ENCODE results near the gene FOCAD. TPM values are rescaled to one million over a fixed set of nuclear protein-coding genes. Genes with fewer than 3 reads are reported as not detected.

FOCAD gene
- total RNA-seq, 1 experiment from 2014 or later = 43.3 TPM

DNA sequence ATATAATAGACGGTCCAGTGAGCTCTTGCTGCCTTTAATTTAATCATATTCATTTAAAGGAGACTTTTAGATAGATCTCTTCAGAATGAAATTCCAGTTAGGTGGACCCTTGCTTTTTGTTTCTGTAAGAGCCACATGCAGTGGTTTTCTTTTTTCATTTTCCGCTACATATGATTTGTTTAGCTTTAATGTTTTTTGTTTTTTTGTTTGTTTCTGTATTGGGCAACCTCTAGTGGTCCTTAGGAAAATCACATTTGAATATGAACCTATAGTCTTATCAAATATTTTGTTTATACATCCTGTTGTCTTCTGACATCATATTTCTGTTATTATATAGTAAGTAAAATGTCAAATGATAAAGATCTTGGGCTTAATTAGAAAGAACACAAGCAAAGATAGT lies 196.6 kb downstream of the FOCAD start:
- Mint-ChIP-seq H3K27ac (no peak overlapping the region), H3K4me3 (no peak overlapping the region), H3K36me3 (ENCODE audit: insufficient read depth in 1 of 3, low read depth in 3 of 3) (peaks cover 0 to 10% (median 4%) of the 10 kb centered on the region in 3 experiments; a peak in 5 of 7 replicates), H3K27me3 (ENCODE audit: low read depth) (no peaks in the 10 kb centered on the region), H3K4me1 (no peaks in the 10 kb centered on the region), H3K9me3 (no peaks in the 10 kb centered on the region)
- WGBS (ENCODE audit: extremely low coverage, insufficient read length, low lambda C conversion rate) = no CpG with 5 or more reads among the region's 2 CpGs
- Histone ChIP-seq H2BK20ac (ENCODE audit: low read depth, low read length, poor library complexity, severe bottlenecking) (no peak overlapping the region), H3K9ac (ENCODE audit: extremely low read depth, insufficient read length, low read length) (no peak overlapping the region), H4K91ac (ENCODE audit: insufficient read length, low read depth, low read length) (no peak overlapping the region), H3K4ac (ENCODE audit: low read depth, low read length) (no peak overlapping the region), H2AK5ac (ENCODE audit: insufficient read length, low read length) (no peak overlapping the region), H2AFZ (ENCODE audit: low read length) (no peak overlapping the region), H3K9me3 (ENCODE audit: control insufficient read depth, low read depth, low read length) (no peaks in the 10 kb centered on the region), H3K27me3 (ENCODE audit: insufficient read depth, low read length) (no peaks in the 10 kb centered on the region), H4K8ac (replicated peaks; ENCODE audit: insufficient read length, low read depth, low read length) (no peak overlapping the region), H3K4me2 (ENCODE audit: insufficient read depth, insufficient read length, low read length) (no peak overlapping the region), H3K18ac (ENCODE audit: insufficient read length, low read depth, low read length) (no peak overlapping the region), H3K23ac (ENCODE audit: insufficient read length, low read depth, low read length) (no peak overlapping the region), H2BK5ac (ENCODE audit: insufficient read length, low read length) (no peak overlapping the region), H3T11ph (ENCODE audit: low read length) (no peak overlapping the region), H4K5ac (ENCODE audit: insufficient read length, low read depth, low read length) (no peak overlapping the region), H3K56ac (ENCODE audit: insufficient read length, low read depth, low read length) (no peak overlapping the region), H3K14ac (ENCODE audit: insufficient read depth, low read length) (no peak overlapping the region), H3K23me2 (ENCODE audit: insufficient read length, low read depth, low read length, poor library complexity, severe bottlenecking) (no peaks in the 10 kb centered on the region), H3K27ac (ENCODE audit: insufficient read length, low read depth, low read length) (no peak overlapping the region), H2BK120ac (ENCODE audit: low read depth, low read length, poor library complexity, severe bottlenecking) (no peak overlapping the region), H4K20me1 (ENCODE audit: control insufficient read depth, insufficient read depth, insufficient read length) (no peaks in the 10 kb centered on the region), H2BK12ac (ENCODE audit: insufficient read length, low read depth, low read length) (no peak overlapping the region), H3K4me1 (ENCODE audit: insufficient read depth, low read length) (no peaks in the 10 kb centered on the region), H3K79me1 (ENCODE audit: insufficient read depth, low read depth, low read length, poor library complexity, severe bottlenecking) (no peaks in the 10 kb centered on the region), H2BK15ac (ENCODE audit: low read depth, low read length) (no peak overlapping the region), H3K79me2 (ENCODE audit: insufficient read depth, low read length) (no peaks in the 10 kb centered on the region)
- DNase-seq = no peak
- TF ChIP-seq, protein P1, sequence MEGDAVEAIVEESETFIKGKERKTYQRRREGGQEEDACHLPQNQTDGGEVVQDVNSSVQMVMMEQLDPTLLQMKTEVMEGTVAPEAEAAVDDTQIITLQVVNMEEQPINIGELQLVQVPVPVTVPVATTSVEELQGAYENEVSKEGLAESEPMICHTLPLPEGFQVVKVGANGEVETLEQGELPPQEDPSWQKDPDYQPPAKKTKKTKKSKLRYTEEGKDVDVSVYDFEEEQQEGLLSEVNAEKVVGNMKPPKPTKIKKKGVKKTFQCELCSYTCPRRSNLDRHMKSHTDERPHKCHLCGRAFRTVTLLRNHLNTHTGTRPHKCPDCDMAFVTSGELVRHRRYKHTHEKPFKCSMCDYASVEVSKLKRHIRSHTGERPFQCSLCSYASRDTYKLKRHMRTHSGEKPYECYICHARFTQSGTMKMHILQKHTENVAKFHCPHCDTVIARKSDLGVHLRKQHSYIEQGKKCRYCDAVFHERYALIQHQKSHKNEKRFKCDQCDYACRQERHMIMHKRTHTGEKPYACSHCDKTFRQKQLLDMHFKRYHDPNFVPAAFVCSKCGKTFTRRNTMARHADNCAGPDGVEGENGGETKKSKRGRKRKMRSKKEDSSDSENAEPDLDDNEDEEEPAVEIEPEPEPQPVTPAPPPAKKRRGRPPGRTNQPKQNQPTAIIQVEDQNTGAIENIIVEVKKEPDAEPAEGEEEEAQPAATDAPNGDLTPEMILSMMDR (conservative IDR thresholded peaks at IDR 0.05) = no peak
